Activated T-cell treated with anti-CD3 and anti-CD28 coated beads for 24 hours (primary cell): ENCODE data around the gene TCFL5.
A peak's percentile ranks its signal among the peaks of the same experiment; 100 is the strongest.

Source experiments
- DNase-seq: peaks from one replicate; pipeline ENCODE4 v3.0.0-alpha.2; 2020; ENCODE audit warnings: low read depth

TCFL5 gene

GRCh38 chr20:62797671-62798532 lies 63.7 kb downstream of the TCFL5 start:
- no peak for DNase-seq

- no peak for DNase-seq
Measured at GRCh38 chr20:62796699-62797491, 64.7 kb downstream of the TCFL5 start.

- DNase-seq = peak; percentile 61
Measured at GRCh38 chr20:62795023-62795761, 66.4 kb downstream of the TCFL5 start.

GRCh38 chr20:62794007-62794724 lies 67.5 kb downstream of the TCFL5 start:
- peak; percentile 83 for DNase-seq

- no peak for DNase-seq
Measured at GRCh38 chr20:62793757-62794006, 67.9 kb downstream of the TCFL5 start.

- no peak for DNase-seq
Measured at GRCh38 chr20:62792940-62793756, 68.5 kb downstream of the TCFL5 start.

- no peak for DNase-seq
Measured at GRCh38 chr20:62792182-62792939, 69.3 kb downstream of the TCFL5 start.

GRCh38 chr20:62791301-62792181 lies 70.1 kb downstream of the TCFL5 start:
- DNase-seq = peak; percentile 67
